Measurements from ENCODE around the gene ALDH1L1.

The ALDH1L1 gene

DNA sequence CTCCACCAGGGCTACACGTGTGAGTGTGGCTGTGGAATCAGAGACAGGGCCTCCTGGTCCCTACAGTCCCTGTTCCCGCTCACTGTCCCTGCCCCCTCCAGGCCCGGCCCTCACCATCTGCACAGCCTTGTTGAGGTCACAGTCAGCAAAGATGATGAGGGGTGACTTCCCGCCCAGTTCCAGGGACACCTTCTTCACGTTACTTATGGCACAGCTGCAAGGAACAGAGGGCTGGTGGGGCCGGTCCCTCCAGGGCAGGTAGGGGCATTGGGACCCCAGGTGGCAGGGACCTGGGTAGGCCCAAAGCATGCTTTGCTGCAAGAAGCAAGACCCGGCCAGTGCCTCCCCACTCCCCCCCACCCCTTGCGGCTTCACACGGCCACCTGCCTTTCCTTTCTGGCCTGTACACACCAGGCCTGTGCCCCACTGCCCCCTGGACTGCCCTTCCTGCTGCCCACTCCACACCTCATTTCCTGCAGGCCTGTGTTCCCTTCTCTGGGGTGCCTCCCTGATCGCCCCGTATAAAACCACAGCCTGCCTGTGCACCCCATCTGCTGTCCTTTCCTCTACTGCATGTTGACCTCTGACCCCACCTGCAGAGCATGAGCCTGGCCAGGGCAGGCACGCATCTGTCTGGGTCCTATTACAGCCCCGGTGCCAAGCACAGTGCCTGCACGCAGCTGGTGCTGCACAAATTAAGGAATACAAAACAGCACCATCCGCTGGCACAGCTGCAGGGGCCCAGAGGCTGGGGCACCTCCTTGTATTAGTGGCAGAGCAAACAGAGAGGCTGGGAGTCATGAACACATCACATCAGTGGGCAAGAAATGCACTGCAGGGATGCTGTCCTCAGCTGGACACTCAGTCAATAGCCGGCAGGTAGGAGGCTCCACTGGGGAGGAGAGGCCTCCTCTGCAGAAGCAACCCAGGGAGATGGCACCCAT, 65.7 kb downstream of the ALDH1L1 start:
- Histone ChIP-seq H3K27me3 (ENCODE audit: insufficient read depth, low read length) (no peaks in the 10 kb centered on the region), H3K27ac (ENCODE audit: low read depth, low read length) (no peak overlapping the region), H3K9ac (ENCODE audit: low read depth, low read length) (no peak overlapping the region), H3K9me3 (ENCODE audit: insufficient read depth, low read depth, low read length) (no peaks in the 10 kb centered on the region), H3K4me1 (ENCODE audit: insufficient read depth, low read length) (no peaks in the 10 kb centered on the region), H3K4me3 (ENCODE audit: low read length) (no peak overlapping the region), H3K36me3 (ENCODE audit: insufficient read depth, low read length) (no peaks in the 10 kb centered on the region)
- 93% methylated on average over 16 of the region's 16 CpGs for WGBS

DNA sequence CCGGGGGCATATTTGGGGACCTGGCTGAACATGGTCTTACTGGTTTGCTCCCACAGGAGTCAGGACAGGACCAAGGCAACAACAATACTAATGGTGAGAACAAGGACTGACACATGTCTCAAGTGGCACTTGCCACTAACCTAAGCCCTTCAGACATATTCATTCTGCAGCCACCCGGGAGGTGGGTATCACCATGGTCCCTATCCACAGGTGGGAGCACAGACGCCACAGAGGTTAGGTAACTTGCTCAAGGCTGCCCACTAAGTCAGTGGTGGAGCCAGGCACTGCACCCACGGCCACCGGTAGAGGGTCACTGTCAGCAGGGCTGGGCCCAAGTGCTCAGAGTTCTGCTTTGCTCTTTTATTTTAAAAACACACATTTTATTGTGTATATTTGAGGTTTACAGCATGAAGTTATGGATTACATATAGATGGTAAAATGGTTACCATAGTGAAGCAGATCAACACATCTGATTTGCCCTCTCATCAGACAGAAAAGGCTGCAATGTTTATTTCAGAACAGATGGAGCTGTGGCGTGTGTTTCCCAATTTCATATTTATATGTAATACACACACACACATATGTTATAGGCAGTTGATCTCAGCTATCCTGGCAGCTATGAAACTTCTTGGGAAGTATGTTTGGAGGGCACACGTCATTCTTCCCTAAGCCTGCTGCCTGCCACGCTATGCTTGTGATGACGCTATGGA, 66.5 kb downstream of the ALDH1L1 start:
- WGBS, result 86% methylated on average over 9 of the region's 9 CpGs
- Histone ChIP-seq H3K9ac (ENCODE audit: low read depth, low read length) (no peak overlapping the region), H3K4me3 (ENCODE audit: low read length) (no peak overlapping the region), H3K36me3 (ENCODE audit: insufficient read depth, low read length) (no peaks in the 10 kb centered on the region), H3K27ac (ENCODE audit: low read depth, low read length) (no peak overlapping the region), H3K4me1 (ENCODE audit: insufficient read depth, low read length) (no peaks in the 10 kb centered on the region), H3K27me3 (ENCODE audit: insufficient read depth, low read length) (no peaks in the 10 kb centered on the region), H3K9me3 (ENCODE audit: insufficient read depth, low read depth, low read length) (no peaks in the 10 kb centered on the region)

DNA sequence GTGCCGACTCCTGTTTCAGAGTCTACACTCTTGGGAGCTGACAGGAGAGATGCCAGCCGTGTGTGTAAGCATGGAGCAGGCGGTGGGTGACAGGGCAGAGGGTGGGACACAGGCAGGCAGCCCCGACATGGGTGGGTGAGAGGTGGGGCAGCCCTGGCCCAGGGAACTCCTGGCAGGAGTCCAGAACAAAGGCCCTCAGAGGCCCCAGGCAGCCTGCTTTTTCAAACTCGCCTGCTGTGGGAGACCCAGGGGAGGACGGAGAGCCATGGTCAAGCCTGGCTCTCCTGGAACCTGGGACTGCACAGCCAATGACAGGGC, 67.2 kb downstream of the ALDH1L1 start:
- Histone ChIP-seq H3K9ac (ENCODE audit: low read depth, low read length) (no peak overlapping the region), H3K27ac (ENCODE audit: low read depth, low read length) (no peak overlapping the region), H3K4me3 (ENCODE audit: low read length) (no peak overlapping the region), H3K36me3 (ENCODE audit: insufficient read depth, low read length) (no peaks in the 10 kb centered on the region), H3K9me3 (ENCODE audit: insufficient read depth, low read depth, low read length) (no peaks in the 10 kb centered on the region), H3K4me1 (ENCODE audit: insufficient read depth, low read length) (no peaks in the 10 kb centered on the region), H3K27me3 (ENCODE audit: insufficient read depth, low read length) (no peaks in the 10 kb centered on the region)
- 86% methylated on average over 6 of the region's 6 CpGs for WGBS

DNA sequence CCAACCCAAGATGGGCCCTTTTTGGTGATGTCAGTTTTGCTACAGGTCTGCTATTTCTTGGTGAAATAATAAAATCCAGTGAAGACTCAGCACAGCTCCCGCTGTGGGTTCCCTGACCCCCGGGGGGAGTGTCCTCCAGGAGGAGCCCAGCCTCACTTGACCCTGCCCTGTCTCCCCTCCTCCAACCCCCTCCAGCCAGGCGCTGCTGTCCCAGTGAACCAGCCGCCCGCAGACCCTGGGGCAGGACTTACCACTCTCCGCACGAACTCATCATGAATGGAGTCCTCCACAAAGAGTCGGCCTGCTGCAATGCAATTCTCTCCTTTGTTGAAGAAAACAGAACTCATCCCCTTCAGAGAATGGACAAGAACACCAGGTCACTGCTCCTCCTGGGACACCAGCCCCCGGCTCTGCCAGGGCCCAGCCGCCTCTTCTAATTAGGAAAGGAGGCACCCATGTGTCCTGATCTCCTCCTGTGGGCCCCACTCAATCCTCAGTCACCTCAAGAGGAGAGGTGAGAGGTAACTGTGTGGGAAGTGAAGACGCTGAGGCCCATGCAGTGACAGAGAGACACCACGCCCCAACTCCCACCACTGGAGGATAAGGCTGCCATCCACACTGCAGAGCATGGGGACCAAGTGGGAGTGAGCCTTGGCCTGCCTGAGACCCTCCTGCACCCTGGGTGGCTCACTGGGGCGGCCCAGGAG, 67.7 kb downstream of the ALDH1L1 start:
- H3K36me3 ChIP-seq (ENCODE audit: insufficient read depth, low read length), result no peaks in the 10 kb centered on the region
- H3K9me3 ChIP-seq (ENCODE audit: insufficient read depth, low read depth, low read length), result no peaks in the 10 kb centered on the region
- no peaks in the 10 kb centered on the region for H3K4me1 ChIP-seq (ENCODE audit: insufficient read depth, low read length)
- H3K4me3 ChIP-seq (ENCODE audit: low read length), result no peak overlapping the region
- no peak overlapping the region for H3K9ac ChIP-seq (ENCODE audit: low read depth, low read length)
- 94% methylated on average over 13 of the region's 13 CpGs for WGBS
- no peak overlapping the region for H3K27ac ChIP-seq (ENCODE audit: low read depth, low read length)
- no peaks in the 10 kb centered on the region for H3K27me3 ChIP-seq (ENCODE audit: insufficient read depth, low read length)

DNA sequence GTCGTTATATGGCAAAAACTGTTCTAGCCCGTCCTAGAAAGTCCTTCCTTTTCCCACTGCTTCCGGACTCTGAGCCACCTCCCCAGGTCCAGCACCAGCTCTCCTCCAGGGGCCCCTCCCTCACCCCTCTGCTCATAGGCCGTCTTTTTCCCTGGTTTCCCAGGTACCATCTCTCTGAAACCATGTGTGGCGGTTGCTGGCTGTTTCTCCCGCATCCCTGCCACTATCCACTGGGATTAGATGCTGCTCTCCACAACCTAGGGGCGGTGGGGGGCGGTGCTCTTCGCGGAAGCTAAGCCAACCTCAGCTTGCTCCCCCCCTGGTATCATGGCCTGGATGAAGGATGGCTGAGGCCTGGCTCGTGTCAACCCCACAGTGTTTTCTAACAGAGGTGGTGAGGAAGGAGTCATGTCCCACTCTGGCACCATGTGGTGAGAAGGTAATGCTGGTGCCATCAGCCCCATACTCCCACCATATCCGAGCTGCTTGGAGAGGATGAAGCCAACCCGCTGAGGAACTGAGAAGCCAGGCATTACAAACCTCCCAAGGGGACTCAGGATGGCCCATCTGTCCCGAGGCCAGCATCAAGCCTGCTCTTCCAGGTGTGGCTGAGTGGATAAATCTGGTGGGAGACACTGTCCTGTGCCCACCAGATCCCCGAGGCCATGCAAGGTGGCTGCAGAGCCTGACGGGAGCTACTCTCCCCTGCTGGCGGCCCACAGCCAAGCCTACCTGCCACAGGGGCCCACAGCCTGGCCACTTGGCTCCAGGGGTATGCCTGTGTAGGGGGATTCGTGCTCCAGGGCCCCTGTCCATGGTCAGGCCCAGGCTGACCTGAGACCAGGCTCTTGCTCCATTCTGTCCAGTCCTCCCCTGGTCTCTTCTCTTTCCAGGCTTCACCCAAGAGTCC, 68.6 kb downstream of the ALDH1L1 start:
- no peak overlapping the region for H3K4me3 ChIP-seq (ENCODE audit: low read length)
- no peaks in the 10 kb centered on the region for H3K9me3 ChIP-seq (ENCODE audit: insufficient read depth, low read depth, low read length)
- no peaks in the 10 kb centered on the region for H3K4me1 ChIP-seq (ENCODE audit: insufficient read depth, low read length)
- WGBS, result 94% methylated on average over 18 of the region's 18 CpGs
- no peaks in the 10 kb centered on the region for H3K27me3 ChIP-seq (ENCODE audit: insufficient read depth, low read length)
- no peak overlapping the region for H3K9ac ChIP-seq (ENCODE audit: low read depth, low read length)
- no peak overlapping the region for H3K27ac ChIP-seq (ENCODE audit: low read depth, low read length)
- no peaks in the 10 kb centered on the region for H3K36me3 ChIP-seq (ENCODE audit: insufficient read depth, low read length)

DNA sequence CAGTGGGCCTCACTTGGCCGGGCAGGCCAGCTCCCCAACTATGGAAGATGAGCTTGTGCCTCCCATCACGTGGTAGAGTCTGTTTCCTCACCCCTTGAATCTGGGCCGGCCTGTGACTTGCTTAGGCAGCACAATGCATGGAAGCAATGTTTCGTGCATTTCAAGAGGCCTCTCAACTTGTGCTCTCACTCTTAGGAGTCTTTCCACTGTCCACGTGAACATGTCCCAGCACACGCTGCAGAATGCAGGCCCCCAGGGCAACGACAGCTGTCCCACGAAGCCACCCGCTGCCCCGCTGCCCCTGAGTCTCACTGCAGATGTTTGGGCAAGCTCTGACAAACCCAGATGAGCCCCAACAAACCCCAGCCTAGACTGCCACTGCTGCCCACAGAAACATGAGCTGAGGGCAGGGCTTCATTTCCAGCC, 69.2 kb downstream of the ALDH1L1 start:
- H3K27me3 ChIP-seq (ENCODE audit: insufficient read depth, low read length), result no peaks in the 10 kb centered on the region
- WGBS, result 92% methylated on average over 10 of the region's 10 CpGs
- H3K9ac ChIP-seq (ENCODE audit: low read depth, low read length), result no peak overlapping the region
- H3K4me3 ChIP-seq (ENCODE audit: low read length), result no peak overlapping the region
- no peaks in the 10 kb centered on the region for H3K36me3 ChIP-seq (ENCODE audit: insufficient read depth, low read length)
- H3K9me3 ChIP-seq (ENCODE audit: insufficient read depth, low read depth, low read length), result no peaks in the 10 kb centered on the region
- H3K27ac ChIP-seq (ENCODE audit: low read depth, low read length), result no peak overlapping the region
- H3K4me1 ChIP-seq (ENCODE audit: insufficient read depth, low read length), result no peaks in the 10 kb centered on the region

DNA sequence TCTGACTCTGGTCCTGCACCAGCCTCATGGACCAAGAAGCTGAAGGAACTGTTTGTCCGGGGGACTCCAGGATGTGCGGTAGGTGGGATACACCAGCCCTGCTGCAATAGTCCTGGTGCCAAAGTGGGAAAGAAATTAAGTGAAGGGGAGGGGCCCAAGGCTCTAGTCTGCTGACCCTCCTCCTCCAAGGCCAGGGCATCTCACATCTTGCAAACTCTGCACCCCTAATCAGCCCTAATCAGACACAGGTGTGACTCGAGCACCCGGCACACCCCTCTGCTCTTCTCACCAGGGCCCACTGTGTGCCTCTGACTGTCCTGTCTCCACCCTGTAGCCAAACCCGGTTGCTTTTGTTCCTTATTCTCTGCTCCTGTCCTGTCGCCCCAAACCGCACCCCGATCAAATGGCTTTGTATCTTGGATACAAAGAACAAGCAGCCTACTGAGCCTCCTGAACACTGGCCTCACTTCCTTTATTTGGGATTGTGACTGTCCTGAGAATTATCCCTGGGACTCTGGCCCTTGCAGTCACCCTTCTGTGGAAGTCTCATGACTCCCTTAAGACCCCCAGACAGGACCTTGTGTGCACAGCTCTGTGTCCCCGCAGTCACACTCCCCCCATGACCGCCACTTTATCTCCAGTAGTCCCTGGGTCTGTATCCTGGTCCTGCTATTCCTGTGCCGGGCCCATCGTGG, 69.8 kb downstream of the ALDH1L1 start:
- no peaks in the 10 kb centered on the region for H3K27me3 ChIP-seq (ENCODE audit: insufficient read depth, low read length)
- no peak overlapping the region for H3K9ac ChIP-seq (ENCODE audit: low read depth, low read length)
- WGBS, result 95% methylated on average over 12 of the region's 12 CpGs
- H3K9me3 ChIP-seq (ENCODE audit: insufficient read depth, low read depth, low read length), result no peaks in the 10 kb centered on the region
- H3K27ac ChIP-seq (ENCODE audit: low read depth, low read length), result no peak overlapping the region
- H3K4me1 ChIP-seq (ENCODE audit: insufficient read depth, low read length), result no peaks in the 10 kb centered on the region
- H3K4me3 ChIP-seq (ENCODE audit: low read length), result no peak overlapping the region
- no peaks in the 10 kb centered on the region for H3K36me3 ChIP-seq (ENCODE audit: insufficient read depth, low read length)

DNA sequence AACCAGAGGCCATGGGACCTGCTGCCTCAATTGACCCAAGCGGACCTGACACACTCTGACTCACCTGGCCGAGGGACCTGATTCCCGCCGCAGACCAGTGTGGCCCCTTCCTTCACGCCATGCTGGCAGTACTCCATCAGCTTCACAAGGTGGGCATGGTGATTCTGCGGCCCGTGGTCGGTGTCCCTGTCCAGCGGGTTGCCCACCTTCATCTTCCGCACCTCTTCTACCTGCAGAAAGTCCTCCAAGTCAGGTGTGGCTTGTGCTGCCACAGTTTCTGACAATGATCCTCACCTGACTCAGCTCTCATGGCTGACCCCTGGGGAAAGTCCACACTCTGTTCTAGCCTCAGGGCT, 70.5 kb downstream of the ALDH1L1 start:
- no peaks in the 10 kb centered on the region for H3K4me1 ChIP-seq (ENCODE audit: insufficient read depth, low read length)
- H3K9ac ChIP-seq (ENCODE audit: low read depth, low read length), result no peak overlapping the region

DNA sequence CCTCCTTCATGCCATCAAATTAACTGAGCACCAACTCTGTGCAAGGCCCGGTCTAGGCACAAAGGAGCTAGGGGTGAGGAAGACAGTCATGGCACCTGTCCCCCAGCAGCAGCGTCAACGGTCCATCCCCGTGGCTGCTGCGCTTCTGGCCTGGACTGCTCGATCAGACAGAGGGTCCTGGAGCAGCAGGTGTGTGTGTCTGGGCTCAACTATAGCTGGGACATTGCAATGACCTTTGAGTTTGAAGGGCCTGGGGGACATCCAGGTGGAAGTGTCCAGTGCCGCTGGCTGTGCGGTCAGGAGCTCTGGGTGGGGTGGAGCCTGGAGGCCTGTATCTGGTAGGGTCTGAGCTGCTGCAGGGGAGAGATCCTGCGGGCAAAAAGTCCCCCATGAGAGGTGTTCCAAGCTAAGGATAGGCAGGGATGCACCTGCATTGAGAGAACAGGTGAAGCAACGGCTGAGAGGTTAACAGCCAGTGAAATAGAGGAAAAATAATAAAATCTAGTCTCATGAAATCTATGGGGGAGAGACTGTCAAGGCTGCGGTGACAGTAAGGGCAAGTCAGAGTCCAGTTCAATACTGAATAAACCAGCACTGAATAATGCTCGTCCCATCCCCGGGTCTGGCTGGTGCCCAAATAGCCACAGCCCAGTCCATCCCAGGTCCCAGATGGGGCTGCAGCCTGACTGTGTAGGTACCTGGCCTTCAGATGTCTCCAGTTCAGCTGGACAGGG, 71.1 kb downstream of the ALDH1L1 start:
- Histone ChIP-seq H3K36me3 (ENCODE audit: insufficient read depth, low read length) (no peaks in the 10 kb centered on the region), H3K27ac (ENCODE audit: low read depth, low read length) (no peak overlapping the region), H3K4me1 (ENCODE audit: insufficient read depth, low read length) (no peaks in the 10 kb centered on the region), H3K27me3 (ENCODE audit: insufficient read depth, low read length) (no peaks in the 10 kb centered on the region), H3K4me3 (ENCODE audit: low read length) (no peak overlapping the region), H3K9me3 (ENCODE audit: insufficient read depth, low read depth, low read length) (no peaks in the 10 kb centered on the region), H3K9ac (ENCODE audit: low read depth, low read length) (no peak overlapping the region)
- 96% methylated on average over 13 of the region's 13 CpGs for WGBS

More for the DNA sequence above, 70.5 kb downstream of the ALDH1L1 start:
- no peak overlapping the region for H3K4me3 ChIP-seq (ENCODE audit: low read length)
- no peaks in the 10 kb centered on the region for H3K27me3 ChIP-seq (ENCODE audit: insufficient read depth, low read length)
- H3K36me3 ChIP-seq (ENCODE audit: insufficient read depth, low read length), result no peaks in the 10 kb centered on the region
- no peaks in the 10 kb centered on the region for H3K9me3 ChIP-seq (ENCODE audit: insufficient read depth, low read depth, low read length)
- 93% methylated on average over 10 of the region's 10 CpGs for WGBS
- H3K27ac ChIP-seq (ENCODE audit: low read depth, low read length), result no peak overlapping the region

DNA sequence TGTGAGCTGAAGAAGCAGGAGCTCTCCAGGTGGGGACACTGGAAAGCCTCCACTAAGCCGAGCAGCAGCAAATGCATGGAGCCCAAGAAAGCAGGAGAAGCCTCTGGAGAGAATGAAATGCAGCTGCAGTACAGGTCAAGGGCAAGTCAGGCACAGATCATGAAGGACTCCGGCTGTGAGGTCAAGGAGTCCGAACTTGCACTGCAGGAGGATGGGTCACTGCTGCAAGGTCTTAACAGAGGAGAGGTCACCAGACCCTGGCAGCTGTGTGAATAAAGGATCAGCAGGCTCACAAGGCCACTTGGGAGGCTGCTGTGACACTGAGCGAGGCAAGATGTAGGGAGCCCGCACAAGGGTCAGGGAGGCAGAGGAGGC, 71.7 kb downstream of the ALDH1L1 start:
- Histone ChIP-seq H3K9ac (ENCODE audit: low read depth, low read length) (no peak overlapping the region), H3K9me3 (ENCODE audit: insufficient read depth, low read depth, low read length) (no peaks in the 10 kb centered on the region), H3K36me3 (ENCODE audit: insufficient read depth, low read length) (no peaks in the 10 kb centered on the region), H3K4me1 (ENCODE audit: insufficient read depth, low read length) (no peaks in the 10 kb centered on the region), H3K4me3 (ENCODE audit: low read length) (no peak overlapping the region), H3K27ac (ENCODE audit: low read depth, low read length) (no peak overlapping the region), H3K27me3 (ENCODE audit: insufficient read depth, low read length) (no peaks in the 10 kb centered on the region)
- WGBS, result 89% methylated on average over 5 of the region's 5 CpGs

Measured in HUES64 (cell line).